ENCODE data around the gene GUCY1B1.
A peak's percentile ranks its signal among the peaks of the same experiment; 100 is the strongest.

Gene GUCY1B1

GRCh38 chr4:155738548-155738947, 20.3 kb upstream of the GUCY1B1 start:
- H3K4me3 ChIP-seq (ENCODE audit: low read depth in 1 of 2, low read length in 2 of 2) = no peak overlapping the region
- H3K4me1 ChIP-seq (ENCODE audit: insufficient read depth, low read length) = peaks cover 8% of the 10 kb centered on the region
- H3K27ac ChIP-seq (ENCODE audit: low read depth, low read length) = no peak overlapping the region
- no peak overlapping the region for H3K9ac ChIP-seq (ENCODE audit: low read length)
- H3K27me3 ChIP-seq (ENCODE audit: control insufficient read depth in 1 of 2, insufficient read depth in 2 of 2, low read length in 2 of 2) = no peaks in the 10 kb centered on the region
- H3K9me3 ChIP-seq (ENCODE audit: low read length) = no peaks in the 10 kb centered on the region
- H3K36me3 ChIP-seq (ENCODE audit: insufficient read depth, low read length) = no peaks in the 10 kb centered on the region

- no peak overlapping the region for H3K9ac ChIP-seq (ENCODE audit: low read length)
- no peak overlapping the region for H3K27ac ChIP-seq (ENCODE audit: low read depth, low read length)
- H3K4me1 ChIP-seq (ENCODE audit: insufficient read depth, low read length) = no peaks in the 10 kb centered on the region
- H3K9me3 ChIP-seq (ENCODE audit: low read length) = no peaks in the 10 kb centered on the region
- H3K27me3 ChIP-seq (ENCODE audit: control insufficient read depth in 1 of 2, insufficient read depth in 2 of 2, low read length in 2 of 2) = no peaks in the 10 kb centered on the region
- H3K36me3 ChIP-seq (ENCODE audit: insufficient read depth, low read length) = no peaks in the 10 kb centered on the region
- no peak overlapping the region for H3K4me3 ChIP-seq (ENCODE audit: low read depth in 1 of 2, low read length in 2 of 2)
These were observed 17.3 kb upstream of the GUCY1B1 start for GRCh38 chr4:155741546-155741945.

DNA sequence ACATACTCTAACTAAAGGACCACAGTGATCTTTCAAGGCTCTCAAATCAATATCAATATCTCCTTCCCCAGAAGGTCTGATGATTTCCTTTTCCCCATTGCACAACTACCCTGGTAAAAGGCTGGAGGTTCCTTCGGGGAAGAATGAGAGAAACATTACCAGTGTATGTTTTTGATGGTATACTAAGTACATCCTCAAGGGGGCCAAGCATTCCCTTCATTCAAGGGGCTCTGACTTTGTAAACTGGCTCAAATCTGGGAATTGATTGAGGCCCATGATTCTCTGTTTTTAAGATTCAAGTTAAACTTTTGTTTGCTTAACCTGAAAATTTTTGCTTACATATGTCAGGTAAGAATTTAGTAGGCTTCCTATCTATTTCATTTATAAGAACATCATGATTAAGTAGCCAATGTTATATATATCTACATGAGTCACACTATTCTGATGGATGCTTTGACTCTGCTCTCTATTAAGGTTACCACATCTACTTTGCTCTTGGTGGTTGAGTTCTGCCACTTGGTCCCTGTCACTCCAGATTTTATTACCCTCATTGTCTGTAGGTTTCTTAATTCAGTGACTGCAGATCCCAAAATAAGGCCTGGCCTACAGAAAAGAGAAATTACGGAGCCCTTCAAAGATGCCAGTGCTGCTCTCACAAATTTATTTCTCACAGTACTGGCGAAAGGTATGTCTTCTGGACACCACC, 16.4 kb upstream of the GUCY1B1 start:
- Histone ChIP-seq H3K36me3 (ENCODE audit: insufficient read depth, low read length) (no peaks in the 10 kb centered on the region), H3K9ac (ENCODE audit: low read length) (no peak overlapping the region), H3K4me3 (ENCODE audit: low read depth in 1 of 2, low read length in 2 of 2) (no peak overlapping the region), H3K9me3 (ENCODE audit: low read length) (no peaks in the 10 kb centered on the region), H3K27me3 (ENCODE audit: control insufficient read depth in 1 of 2, insufficient read depth in 2 of 2, low read length in 2 of 2) (no peaks in the 10 kb centered on the region), H3K27ac (ENCODE audit: low read depth, low read length) (no peak overlapping the region), H3K4me1 (ENCODE audit: insufficient read depth, low read length) (no peaks in the 10 kb centered on the region)

GRCh38 chr4:155745984-155746383, 12.8 kb upstream of the GUCY1B1 start:
- Histone ChIP-seq H3K9ac (ENCODE audit: low read length) (no peak overlapping the region), H3K27ac (ENCODE audit: low read depth, low read length) (no peak overlapping the region), H3K36me3 (ENCODE audit: insufficient read depth, low read length) (no peaks in the 10 kb centered on the region), H3K4me1 (ENCODE audit: insufficient read depth, low read length) (no peaks in the 10 kb centered on the region), H3K9me3 (ENCODE audit: low read length) (no peaks in the 10 kb centered on the region), H3K27me3 (ENCODE audit: control insufficient read depth in 1 of 2, insufficient read depth in 2 of 2, low read length in 2 of 2) (no peaks in the 10 kb centered on the region), H3K4me3 (ENCODE audit: low read depth in 1 of 2, low read length in 2 of 2) (no peak overlapping the region)

GRCh38 chr4:155748039-155748438, 10.8 kb upstream of the GUCY1B1 start:
- no peak overlapping the region for H3K9ac ChIP-seq (ENCODE audit: low read length)
- no peak overlapping the region for H3K4me3 ChIP-seq (ENCODE audit: low read depth in 1 of 2, low read length in 2 of 2)
- H3K27ac ChIP-seq (ENCODE audit: low read depth, low read length) = no peak overlapping the region
- no peaks in the 10 kb centered on the region for H3K36me3 ChIP-seq (ENCODE audit: insufficient read depth, low read length)
- no peaks in the 10 kb centered on the region for H3K9me3 ChIP-seq (ENCODE audit: low read length)
- H3K27me3 ChIP-seq (ENCODE audit: control insufficient read depth in 1 of 2, insufficient read depth in 2 of 2, low read length in 2 of 2) = no peaks in the 10 kb centered on the region
- H3K4me1 ChIP-seq (ENCODE audit: insufficient read depth, low read length) = no peaks in the 10 kb centered on the region

GRCh38 chr4:155749041-155749440, 9.8 kb upstream of the GUCY1B1 start:
- Histone ChIP-seq H3K36me3 (ENCODE audit: insufficient read depth, low read length) (no peaks in the 10 kb centered on the region), H3K9me3 (ENCODE audit: low read length) (no peaks in the 10 kb centered on the region), H3K27ac (ENCODE audit: low read depth, low read length) (no peak overlapping the region), H3K27me3 (ENCODE audit: control insufficient read depth in 1 of 2, insufficient read depth in 2 of 2, low read length in 2 of 2) (no peaks in the 10 kb centered on the region), H3K4me1 (ENCODE audit: insufficient read depth, low read length) (no peaks in the 10 kb centered on the region), H3K9ac (ENCODE audit: low read length) (no peak overlapping the region), H3K4me3 (ENCODE audit: low read depth in 1 of 2, low read length in 2 of 2) (no peak overlapping the region)

DNA sequence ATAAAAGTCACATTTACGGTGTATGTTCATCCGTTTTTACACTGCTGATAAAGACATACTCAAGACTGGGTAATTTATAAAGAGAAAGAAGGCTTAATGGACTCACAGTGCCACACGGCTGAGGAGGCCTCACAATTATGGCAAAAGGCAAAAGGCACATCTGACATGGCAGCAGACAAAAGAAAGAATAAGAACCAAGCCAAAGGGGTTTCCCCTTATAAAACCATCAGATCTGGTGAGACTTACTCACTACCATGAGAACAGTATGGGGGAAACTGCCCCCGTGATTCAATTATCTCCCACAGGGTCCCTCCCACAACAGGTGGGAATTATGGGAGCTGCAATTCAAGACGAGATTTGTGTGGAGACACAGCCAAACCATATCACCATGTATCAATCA, 7.3 kb upstream of the GUCY1B1 start:
- H3K9ac ChIP-seq (ENCODE audit: low read length) = no peak overlapping the region
- no peaks in the 10 kb centered on the region for H3K36me3 ChIP-seq (ENCODE audit: insufficient read depth, low read length)
- H3K9me3 ChIP-seq (ENCODE audit: low read length) = no peaks in the 10 kb centered on the region
- no peaks in the 10 kb centered on the region for H3K4me1 ChIP-seq (ENCODE audit: insufficient read depth, low read length)
- H3K27me3 ChIP-seq (ENCODE audit: control insufficient read depth in 1 of 2, insufficient read depth in 2 of 2, low read length in 2 of 2) = no peaks in the 10 kb centered on the region
- H3K27ac ChIP-seq (ENCODE audit: low read depth, low read length) = no peak overlapping the region
- H3K4me3 ChIP-seq (ENCODE audit: low read depth in 1 of 2, low read length in 2 of 2) = no peak overlapping the region

DNA sequence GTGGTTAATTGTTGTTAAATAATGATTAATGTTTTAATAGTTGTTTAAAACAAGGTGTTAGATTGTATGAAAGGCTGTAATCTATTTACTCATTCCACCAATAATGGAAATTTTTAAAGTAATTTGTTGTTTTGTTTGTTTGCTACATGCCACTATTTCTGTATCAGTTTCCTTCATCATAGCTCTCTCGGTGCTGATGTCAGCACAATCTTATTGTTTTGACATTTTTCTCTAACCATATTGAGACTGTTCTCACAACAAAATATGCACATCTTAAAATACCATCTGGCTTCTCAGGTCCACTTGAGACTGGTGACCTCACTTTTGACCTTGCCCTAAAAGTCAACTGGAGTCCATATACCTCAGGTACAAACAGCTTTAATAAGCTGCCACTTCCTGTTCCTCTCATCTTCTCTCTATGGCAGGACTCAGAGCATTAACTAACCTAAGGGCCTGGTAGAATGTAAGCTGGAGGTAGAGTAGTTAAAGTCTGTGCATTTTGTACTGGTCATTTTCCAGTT, 1.0 kb upstream of the GUCY1B1 start:
- no peak overlapping the region for H3K4me3 ChIP-seq (ENCODE audit: low read depth in 1 of 2, low read length in 2 of 2)
- no peaks in the 10 kb centered on the region for H3K9me3 ChIP-seq (ENCODE audit: low read length)
- H3K27ac ChIP-seq (ENCODE audit: low read depth, low read length) = no peak overlapping the region
- H3K4me1 ChIP-seq (ENCODE audit: insufficient read depth, low read length) = peaks cover 11% of the 10 kb centered on the region
- no peaks in the 10 kb centered on the region for H3K27me3 ChIP-seq (ENCODE audit: control insufficient read depth in 1 of 2, insufficient read depth in 2 of 2, low read length in 2 of 2)
- H3K36me3 ChIP-seq (ENCODE audit: insufficient read depth, low read length) = no peaks in the 10 kb centered on the region
- H3K9ac ChIP-seq (ENCODE audit: low read length) = no peak overlapping the region

DNA sequence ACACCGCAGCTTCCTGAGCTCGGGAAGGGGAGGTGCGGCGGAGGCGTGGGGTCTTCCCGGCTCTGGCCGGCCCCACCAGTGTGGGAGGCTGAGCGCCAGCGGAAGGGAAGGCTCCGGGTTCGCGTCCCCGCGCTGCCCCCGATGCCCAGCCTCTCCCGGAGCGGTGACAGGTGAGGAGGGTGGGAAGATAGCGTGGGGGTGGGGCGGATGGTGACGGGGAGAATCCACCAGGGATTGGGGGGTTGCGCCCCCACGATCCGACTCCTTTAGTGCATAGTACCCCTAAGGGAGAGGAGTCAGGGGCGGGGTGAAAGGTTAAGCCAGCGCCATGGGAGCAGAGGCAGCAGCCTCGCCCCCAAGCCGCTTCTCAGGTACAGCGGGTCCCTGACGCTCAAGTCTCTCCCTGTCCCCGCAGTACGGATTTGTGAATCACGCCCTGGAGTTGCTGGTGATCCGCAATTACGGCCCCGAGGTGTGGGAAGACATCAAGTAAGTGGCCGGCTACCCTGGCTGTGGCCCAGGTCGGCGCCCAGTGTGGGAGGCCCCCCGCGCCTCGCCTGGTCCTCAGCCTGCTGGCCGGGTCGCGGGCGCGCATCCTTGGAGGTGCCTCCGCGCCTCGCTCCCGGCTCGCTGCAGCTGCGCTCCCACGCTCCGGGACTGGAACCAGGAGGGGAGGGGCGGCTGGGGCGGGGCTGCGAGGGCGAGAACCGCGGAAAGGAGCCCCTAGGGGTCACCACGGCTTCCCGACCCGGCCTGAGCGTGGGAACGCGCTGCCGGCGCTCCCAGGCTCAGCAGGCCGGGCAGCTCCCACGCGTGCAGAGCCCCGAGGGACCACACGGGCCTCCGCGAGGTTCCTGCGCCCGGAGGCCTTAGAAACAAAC, 791 bp downstream of the GUCY1B1 start:
- no peaks in the 10 kb centered on the region for H3K27me3 ChIP-seq (ENCODE audit: control insufficient read depth in 1 of 2, insufficient read depth in 2 of 2, low read length in 2 of 2)

GRCh38 chr4:155761047-155761446, 2.2 kb downstream of the GUCY1B1 start:
- Histone ChIP-seq H3K9ac (ENCODE audit: low read length) (peak overlapping the region; percentile 1), H3K9me3 (ENCODE audit: low read length) (no peaks in the 10 kb centered on the region), H3K27ac (ENCODE audit: low read depth, low read length) (no peak overlapping the region), H3K27me3 (ENCODE audit: control insufficient read depth in 1 of 2, insufficient read depth in 2 of 2, low read length in 2 of 2) (no peaks in the 10 kb centered on the region), H3K4me1 (ENCODE audit: insufficient read depth, low read length) (peaks cover 27% of the 10 kb centered on the region), H3K36me3 (ENCODE audit: insufficient read depth, low read length) (no peaks in the 10 kb centered on the region), H3K4me3 (ENCODE audit: low read depth in 1 of 2, low read length in 2 of 2) (no peak overlapping the region)

More for the DNA sequence above, 791 bp downstream of the GUCY1B1 start:
- no peaks in the 10 kb centered on the region for H3K36me3 ChIP-seq (ENCODE audit: insufficient read depth, low read length)
- peak overlapping the region; percentile 66 for H3K9ac ChIP-seq (ENCODE audit: low read length)
- peak overlapping the region; percentile 95 for H3K27ac ChIP-seq (ENCODE audit: low read depth, low read length)
- H3K4me1 ChIP-seq (ENCODE audit: insufficient read depth, low read length) = peaks cover 13% of the 10 kb centered on the region
- H3K4me3 ChIP-seq (ENCODE audit: low read depth in 1 of 2, low read length in 2 of 2) = peak overlapping the region; percentile 91 to 93
- H3K9me3 ChIP-seq (ENCODE audit: low read length) = no peaks in the 10 kb centered on the region

GRCh38 chr4:155761916-155762315, 3.1 kb downstream of the GUCY1B1 start:
- no peak overlapping the region for H3K4me3 ChIP-seq (ENCODE audit: low read depth in 1 of 2, low read length in 2 of 2)
- H3K36me3 ChIP-seq (ENCODE audit: insufficient read depth, low read length) = no peaks in the 10 kb centered on the region
- H3K9me3 ChIP-seq (ENCODE audit: low read length) = no peaks in the 10 kb centered on the region
- H3K9ac ChIP-seq (ENCODE audit: low read length) = no peak overlapping the region
- H3K27ac ChIP-seq (ENCODE audit: low read depth, low read length) = peak overlapping the region; percentile 53
- no peaks in the 10 kb centered on the region for H3K27me3 ChIP-seq (ENCODE audit: control insufficient read depth in 1 of 2, insufficient read depth in 2 of 2, low read length in 2 of 2)
- peaks cover 34% of the 10 kb centered on the region for H3K4me1 ChIP-seq (ENCODE audit: insufficient read depth, low read length)

All from muscle layer of colon (tissue), 2 donors.